Right lobe of liver (tissue), 4 donors: ENCODE measurements around the gene CILP.

Experiments
- POLR2A ChIP-seq: fragments of 450-650 bp; IDR thresholded peaks from one replicate; pipeline ENCODE4 v1.6.1; 2017; ENCODE audit warnings: antibody characterized with exemption, mild to moderate bottlenecking
- TF ChIP-seq, protein P1 (sequence below), 4 donors: fragments of 200-600 bp in 3 of 4; fragments of 450-650 bp in 1 of 4; IDR thresholded peaks; one replicate each; pipeline versions ENCODE4 v1.5.1 to v1.8.0; 2016 to 2022; ENCODE audit warnings: antibody characterized with exemption in 4 of 4, mild to moderate bottlenecking in 2 of 4
- donor health status: DM: no; HTN: no; CAD: no.
- donor health status: DM: no; HTN: no; CAD: no.
- donor health status: DM: no; HTN: yes; CAD: no.

DNA sequence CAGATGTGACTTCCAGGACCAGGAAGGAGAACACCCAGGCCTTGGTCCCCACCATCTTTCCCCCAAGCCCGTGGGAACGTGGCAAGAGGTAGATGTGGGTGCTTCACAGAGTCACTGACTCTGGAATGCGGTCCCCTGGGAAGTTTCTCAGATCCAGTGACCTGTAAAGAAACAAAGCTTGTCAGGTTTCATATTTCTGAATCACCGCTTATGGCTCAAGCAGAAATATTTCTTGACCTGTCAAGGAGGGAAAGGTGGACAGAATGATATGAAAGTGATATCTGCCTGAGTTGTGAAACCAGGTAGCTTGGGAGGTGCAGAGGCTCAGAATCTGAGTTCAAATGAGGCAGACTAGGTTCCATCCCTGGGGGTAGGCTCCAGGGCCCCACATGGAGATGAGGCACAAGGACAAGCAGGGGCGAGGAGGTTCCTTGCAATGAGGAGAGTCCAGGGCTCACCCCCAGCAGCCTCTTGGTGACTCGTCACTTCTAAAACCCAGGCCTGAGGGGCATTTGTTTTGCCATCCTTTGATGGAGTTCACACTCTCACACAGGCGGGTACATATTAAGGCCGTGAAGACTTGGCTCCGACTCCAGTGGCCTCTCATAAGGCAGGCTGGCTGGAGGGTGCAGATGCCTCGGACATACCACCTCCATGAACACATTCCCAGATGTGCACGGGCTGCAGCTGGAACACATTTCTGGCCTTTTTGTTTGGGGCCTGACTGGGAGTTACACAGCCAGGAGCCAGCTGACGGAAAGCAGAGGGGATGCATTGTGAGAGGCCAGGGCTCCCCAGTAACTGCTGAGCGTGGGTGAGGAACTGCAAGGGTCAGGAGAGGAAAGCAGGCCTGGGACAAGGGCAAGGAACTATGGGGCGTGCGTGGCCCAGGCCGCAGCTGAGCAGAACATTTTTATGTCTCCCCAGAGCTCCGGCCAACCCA is 1.3 kb downstream of the CILP start:
- TF ChIP-seq, protein P1, sequence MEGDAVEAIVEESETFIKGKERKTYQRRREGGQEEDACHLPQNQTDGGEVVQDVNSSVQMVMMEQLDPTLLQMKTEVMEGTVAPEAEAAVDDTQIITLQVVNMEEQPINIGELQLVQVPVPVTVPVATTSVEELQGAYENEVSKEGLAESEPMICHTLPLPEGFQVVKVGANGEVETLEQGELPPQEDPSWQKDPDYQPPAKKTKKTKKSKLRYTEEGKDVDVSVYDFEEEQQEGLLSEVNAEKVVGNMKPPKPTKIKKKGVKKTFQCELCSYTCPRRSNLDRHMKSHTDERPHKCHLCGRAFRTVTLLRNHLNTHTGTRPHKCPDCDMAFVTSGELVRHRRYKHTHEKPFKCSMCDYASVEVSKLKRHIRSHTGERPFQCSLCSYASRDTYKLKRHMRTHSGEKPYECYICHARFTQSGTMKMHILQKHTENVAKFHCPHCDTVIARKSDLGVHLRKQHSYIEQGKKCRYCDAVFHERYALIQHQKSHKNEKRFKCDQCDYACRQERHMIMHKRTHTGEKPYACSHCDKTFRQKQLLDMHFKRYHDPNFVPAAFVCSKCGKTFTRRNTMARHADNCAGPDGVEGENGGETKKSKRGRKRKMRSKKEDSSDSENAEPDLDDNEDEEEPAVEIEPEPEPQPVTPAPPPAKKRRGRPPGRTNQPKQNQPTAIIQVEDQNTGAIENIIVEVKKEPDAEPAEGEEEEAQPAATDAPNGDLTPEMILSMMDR (IDR thresholded peaks at IDR 0.05), result no peak
- no peak for TF ChIP-seq POLR2A
